ENCODE data around the gene TIMM21.

The TIMM21 gene, protein sequence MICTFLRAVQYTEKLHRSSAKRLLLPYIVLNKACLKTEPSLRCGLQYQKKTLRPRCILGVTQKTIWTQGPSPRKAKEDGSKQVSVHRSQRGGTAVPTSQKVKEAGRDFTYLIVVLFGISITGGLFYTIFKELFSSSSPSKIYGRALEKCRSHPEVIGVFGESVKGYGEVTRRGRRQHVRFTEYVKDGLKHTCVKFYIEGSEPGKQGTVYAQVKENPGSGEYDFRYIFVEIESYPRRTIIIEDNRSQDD

DNA sequence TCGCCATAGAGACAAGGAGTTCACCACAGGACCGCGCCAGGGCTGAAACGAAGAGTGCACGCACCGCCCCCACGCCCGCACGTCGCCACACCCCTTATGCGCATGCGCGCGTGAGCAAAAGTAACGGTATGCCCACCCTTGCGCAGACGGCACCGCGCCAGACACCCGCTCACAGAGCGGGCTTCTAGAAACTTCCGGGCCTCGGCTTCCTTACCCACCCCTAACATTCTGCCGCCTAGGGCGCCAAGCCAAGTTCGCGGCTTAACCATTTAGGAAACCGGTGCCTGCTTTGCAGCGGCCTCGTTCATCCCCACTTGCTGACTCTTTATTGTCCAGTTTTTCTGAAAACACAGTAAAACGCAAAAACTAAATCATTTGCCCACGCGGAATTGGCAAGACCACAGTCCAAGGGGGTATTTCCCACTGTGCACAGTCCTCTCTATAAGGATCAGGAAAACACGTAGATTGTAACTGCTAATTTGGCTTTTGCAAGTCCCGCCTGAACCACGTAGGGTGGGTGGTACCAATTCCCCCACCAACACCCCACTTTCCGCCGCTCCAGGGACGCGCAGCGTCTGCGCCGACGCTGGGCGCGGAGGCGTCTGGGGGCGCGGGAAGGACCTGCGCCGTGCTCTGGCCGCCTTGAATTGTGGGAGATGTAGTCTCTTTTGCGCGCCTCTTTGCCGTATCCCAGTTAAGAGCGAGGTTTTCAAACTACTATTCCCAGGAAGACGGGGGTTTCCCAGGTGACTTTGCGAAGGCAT lies at the start of gene TIMM21, which contains the start of gene FBXO15:
Gene TIMM21, plus strand, starts transcription at position 745 of the 764 bp plus-strand sequence. CDS start 286 bp downstream, outside the sequence.
Gene FBXO15, minus strand, starts transcription at position 56 of the 764 bp plus-strand sequence. Its CDS starts 49 bp downstream, at position 7.
- peak; percentile 80 for DNase-seq

DNA sequence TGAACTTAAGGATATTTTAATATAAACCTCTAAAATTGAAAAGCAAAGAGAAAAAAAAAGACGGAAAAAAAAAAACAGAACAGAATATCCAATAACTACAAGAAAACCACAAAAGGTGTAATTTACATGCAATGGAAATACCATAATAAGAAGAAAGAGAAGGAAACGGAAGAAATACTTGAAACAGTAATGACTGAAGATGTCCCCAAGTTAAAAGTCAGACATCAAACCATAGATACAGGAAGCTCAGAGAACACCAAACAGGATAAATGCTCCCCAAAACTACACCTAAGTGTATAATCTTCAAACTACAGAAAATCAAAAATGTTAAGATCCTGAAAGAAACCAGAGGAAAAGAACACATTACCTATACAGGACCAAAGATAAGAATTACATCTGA lies 39.9 kb upstream of the TIMM21 start:
- DNase-seq, result no peak

GRCh38 chr18:74110149-74110548 lies 38.2 kb upstream of the TIMM21 start:
- DNase-seq, result no peak

GRCh38 chr18:74110976-74111375 lies 37.3 kb upstream of the TIMM21 start:
- DNase-seq, result no peak

DNA sequence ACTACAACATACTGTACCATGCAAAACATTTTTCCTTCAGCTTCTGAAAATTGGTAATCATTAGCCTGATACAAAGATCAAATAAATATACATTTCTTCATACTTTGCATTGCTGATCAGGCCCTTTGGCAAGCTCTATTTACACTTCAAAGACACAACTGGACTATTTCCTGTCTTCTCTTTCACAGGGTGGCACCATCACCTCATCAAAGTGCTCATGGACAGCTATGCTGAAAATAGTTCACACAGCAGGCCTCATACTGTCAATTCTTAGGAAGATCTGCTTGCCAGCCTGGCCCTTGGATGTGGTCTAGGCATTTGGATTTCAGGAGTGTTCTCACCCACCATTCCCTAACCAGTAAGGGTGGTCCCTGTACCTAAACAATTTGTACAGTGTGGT lies 34.6 kb upstream of the TIMM21 start:
- DNase-seq, result no peak

GRCh38 chr18:74114116-74114515 lies 34.2 kb upstream of the TIMM21 start:
- no peak for DNase-seq

DNA sequence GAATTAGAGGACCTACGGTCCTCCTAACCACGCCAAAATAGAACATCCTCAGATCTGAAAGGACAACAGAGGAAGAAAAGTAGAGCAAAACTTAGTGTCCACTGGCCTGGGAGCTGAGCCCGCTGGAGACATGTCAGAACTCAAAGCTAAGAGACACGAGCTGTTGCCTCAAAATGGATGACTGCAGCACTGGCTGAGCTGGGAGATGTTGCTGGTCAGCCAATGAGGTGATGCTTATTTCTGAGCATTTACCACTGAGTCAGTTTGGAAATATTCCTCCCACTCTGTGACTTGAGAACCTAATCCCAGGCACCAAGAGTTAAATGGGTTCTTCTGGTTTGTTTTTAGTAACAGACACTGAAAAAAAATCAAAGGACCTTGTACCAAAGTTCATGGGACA lies 33.3 kb upstream of the TIMM21 start:
- no peak for DNase-seq

DNA sequence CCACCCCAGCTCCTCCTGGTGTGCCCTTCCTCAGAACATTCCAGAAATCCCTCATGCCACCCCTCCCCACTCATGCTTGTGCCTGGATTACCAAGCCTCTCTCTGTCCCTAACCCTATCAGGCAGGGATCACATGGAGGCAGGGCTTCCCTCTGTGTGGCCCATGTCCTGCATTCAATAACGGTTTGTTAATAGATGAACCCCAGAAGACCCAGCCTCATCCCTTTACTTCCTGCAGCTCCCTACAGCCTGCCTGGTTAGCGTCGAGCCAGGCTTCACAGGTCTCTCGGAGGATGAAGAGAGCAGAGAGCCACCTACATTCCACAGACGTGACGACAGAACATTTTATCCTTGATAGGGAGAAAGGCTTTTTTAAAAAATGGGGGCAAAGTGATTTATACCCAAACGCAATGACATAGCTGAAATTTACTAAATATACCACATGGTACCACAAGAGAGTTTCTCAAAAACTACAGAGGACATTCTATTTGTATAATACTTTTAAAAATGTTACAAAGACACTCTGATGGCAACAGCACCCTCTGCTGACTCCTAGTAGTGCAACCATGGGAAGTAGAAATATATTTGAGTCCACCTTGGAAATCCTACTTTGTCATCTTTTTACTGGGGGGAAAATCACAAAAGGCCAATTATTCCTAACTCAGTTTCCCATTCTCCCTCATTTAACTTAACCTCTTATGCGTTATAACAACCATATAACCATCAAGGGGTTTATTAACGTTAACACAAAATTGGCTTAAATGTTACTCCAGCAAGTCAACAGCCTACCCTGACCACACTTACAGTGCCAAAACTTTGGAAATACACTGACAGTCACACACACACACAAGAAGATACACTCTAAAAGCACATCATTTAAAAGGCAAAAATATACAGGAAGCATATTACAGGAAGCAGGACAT lies 31.4 kb upstream of the TIMM21 start:
- no peak for DNase-seq

DNA sequence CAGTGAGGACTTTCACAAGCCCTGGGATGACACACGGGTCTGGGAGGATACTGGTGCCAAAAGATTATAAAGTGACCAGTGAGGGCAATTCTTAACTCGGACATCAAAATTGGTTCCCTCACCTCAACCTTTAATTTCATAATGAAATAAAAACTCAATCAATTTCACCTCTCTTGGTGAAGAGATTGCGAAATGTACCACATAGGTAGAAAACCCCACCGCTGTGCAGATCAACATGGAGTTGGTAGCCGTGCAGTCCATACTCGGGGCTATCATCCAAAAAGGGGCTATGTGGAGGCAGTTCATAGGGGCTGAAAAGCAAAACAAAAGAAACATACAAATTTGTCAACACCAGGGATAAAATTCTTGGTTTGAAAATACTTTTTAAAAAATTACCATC lies 25.1 kb upstream of the TIMM21 start:
- no peak for DNase-seq

DNA sequence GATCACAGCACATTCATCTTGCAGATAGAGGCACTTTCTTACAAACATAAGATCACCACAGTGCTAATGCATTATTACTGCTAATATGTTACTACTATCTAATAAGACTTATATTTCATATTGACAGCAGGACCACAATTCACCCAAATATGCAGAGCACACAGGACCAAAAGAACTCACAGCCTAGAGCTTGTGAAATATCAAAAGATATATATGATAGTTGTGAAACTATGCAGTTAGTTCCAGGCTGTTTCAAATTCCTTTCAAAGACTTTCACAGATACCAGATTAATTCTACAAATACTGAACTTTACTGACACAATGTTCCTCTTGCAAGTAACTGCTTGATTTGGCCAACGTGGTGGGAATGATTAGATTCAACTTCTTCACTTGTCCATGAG lies 23.7 kb upstream of the TIMM21 start:
- no peak for DNase-seq

DNA sequence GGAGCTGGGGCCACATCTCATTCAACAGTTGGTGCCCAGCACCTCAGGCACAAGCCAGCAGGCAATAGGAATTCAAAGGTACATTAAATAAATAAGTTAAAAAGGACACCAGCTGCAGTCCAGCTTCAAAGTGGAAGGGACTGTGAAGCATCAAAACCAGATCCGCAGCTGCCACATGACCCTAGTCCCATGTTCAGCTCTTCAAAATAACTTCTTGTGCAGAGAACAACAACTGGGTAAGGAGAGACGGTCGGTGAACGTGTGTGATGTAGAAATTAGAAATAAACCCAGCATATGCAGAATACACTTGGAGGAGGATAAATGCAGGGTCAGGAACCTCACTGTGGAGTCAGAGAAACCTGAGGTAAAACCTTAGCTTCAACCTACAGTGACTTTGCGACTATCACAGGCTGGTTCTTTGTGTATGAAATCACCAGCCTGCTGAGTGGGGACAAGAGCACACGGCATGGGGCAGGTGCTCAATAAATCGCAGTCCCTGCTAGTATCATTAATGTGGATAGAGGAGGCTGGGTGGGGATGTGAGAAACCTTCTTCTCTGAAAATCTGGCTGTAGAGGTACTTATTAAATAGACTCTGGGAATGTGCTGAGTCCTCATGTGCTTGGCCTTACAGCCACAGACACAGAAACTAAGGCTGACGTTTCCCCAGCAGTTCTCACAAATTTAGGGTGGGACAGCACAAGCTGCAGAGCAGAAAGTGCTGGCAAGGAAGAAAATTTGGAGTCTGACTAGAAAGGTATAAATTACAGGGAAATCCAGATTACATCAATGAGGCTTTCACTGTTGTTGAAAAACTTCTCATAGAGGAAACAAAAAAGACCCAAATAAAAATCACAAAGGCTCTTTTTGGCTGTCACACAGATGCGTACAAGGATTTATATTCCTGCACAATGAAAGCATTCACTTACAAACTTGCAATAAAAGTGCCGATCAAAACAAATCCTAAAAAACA lies 21.4 kb upstream of the TIMM21 start:
- DNase-seq, result no peak

GRCh38 chr18:74128159-74128558 lies 20.2 kb upstream of the TIMM21 start:
- no peak for DNase-seq

DNA sequence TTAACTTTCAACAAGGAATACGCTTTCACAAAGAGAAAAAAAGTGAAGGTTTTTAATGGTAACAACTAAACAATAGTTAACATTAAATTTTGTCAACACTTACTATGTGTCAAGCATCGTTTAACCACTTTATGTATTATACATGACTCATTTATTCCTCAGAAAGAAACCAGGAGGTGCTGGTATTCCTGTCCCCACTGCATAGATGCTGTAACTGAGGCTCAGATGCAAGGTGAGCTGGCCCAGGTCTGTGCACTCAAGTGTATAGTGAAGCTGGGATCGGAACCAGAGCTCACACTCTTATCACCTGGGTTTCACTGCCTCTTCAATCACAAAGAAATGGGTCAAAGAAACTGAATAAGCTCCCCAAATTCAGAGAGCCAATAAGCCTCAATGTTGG lies 17.2 kb upstream of the TIMM21 start:
- no peak for DNase-seq

DNA sequence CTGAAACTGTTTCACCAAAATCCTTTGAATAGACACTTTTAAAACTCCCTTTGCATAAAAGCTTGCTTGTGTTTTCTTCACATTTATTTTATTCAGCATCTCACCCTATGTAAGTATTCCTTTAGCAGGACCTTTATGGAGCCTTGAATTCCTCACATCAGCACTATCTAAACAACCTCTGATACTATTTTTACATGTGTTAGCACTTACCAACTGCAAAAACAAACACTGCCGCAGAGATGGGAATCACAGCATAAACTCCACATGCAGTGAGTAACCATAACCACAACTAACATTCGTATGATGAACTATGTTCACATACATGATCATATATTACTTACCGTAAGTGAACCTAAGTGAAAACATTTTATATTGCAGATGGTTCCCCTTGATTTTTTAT lies 16.1 kb upstream of the TIMM21 start:
- no peak for DNase-seq

- DNase-seq, result no peak
Measured at GRCh38 chr18:74137920-74138538, 10.3 kb upstream of the TIMM21 start.

- no peak for DNase-seq
Measured at GRCh38 chr18:74139411-74139810, 8.9 kb upstream of the TIMM21 start.

DNA sequence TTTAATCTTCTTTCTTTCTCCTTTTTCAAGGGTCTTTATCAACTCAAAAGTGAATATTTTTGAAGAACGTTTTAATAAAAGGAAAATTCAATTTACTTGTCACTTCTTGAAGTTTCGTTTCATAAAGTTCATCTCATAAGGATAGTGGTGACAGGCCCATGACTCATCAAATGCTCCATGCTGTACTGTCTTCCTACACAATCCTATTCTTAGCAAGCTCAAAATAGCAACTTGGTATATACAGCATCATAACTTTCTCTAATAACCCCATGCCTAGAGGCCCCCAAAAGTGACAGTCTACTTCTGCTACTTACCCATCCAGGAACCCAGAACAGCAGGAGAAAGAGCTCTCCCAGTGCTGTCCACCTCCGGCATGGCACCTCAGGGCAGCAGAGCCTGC lies 8.4 kb upstream of the TIMM21 start:
- no peak for DNase-seq

GRCh38 chr18:74140582-74140981 lies 7.7 kb upstream of the TIMM21 start:
- no peak for DNase-seq

DNA sequence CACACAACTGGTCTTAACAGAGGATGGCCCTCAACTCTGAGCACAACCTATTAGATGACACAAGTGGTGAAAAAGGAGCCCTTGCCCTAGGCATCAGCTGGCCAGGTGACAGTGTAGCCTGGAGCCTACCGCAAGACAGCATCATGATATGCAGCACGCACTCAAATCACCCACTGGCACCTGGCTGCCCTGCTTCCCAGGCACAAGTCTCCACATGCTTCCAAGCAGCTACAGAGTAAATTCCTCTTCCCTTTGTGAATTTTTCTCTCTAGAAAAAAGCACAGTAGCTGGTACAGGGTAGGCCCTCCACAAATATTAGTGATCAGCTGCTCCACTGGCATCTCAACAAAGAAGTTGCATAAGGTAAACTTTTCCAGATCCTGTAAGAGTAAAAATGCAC lies 6.7 kb upstream of the TIMM21 start:
- no peak for DNase-seq

- DNase-seq, result no peak
Measured at GRCh38 chr18:74142252-74142651, 6.1 kb upstream of the TIMM21 start.

DNA sequence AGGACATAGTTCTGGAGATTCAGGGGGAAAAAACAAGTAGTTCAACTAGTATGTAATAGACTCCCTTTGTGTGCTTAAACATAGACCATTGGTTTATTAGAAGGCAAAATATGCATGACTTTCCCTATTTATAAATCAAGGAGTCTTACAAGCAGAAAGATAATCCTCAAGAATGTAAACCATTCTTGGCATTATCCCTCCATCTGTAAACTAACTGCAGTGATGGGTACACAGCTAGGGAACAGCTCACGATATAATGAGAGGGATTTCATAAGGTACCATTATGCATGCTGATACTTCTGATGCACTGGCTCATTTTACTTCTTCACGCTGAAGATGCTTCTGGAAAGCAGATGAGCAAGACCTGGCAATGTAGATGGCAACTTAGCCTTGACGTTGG lies 1.6 kb upstream of the TIMM21 start:
- DNase-seq, result no peak

GRCh38 chr18:74147491-74147778 lies 888 bp upstream of the TIMM21 start:
- no peak for DNase-seq

Measured in NCI-H2171 (cell line).